ENCODE data around the gene ANKFN1.

Gene ANKFN1

GRCh38 chr17:56177361-56177760 lies 24.1 kb downstream of the ANKFN1 start:
- DNase-seq (ENCODE audit: low read depth): no peak

- DNase-seq (ENCODE audit: low read depth): no peak
Measured at GRCh38 chr17:56178203-56178602, 24.9 kb downstream of the ANKFN1 start.

GRCh38 chr17:56182081-56182480 lies 28.8 kb downstream of the ANKFN1 start:
- DNase-seq (ENCODE audit: low read depth): no peak

- no peak for DNase-seq (ENCODE audit: low read depth)
Measured at GRCh38 chr17:56184650-56185049, 31.4 kb downstream of the ANKFN1 start.

- no peak for DNase-seq (ENCODE audit: low read depth)
Measured at GRCh38 chr17:56185491-56186221, 32.4 kb downstream of the ANKFN1 start.

- no peak for DNase-seq (ENCODE audit: low read depth)
Measured at GRCh38 chr17:56186222-56186786, 33.0 kb downstream of the ANKFN1 start.

- no peak for DNase-seq (ENCODE audit: low read depth)
Measured at GRCh38 chr17:56203430-56203829, 50.2 kb downstream of the ANKFN1 start.

GRCh38 chr17:56206351-56206750 lies 53.1 kb downstream of the ANKFN1 start:
- DNase-seq (ENCODE audit: low read depth): no peak

- no peak for DNase-seq (ENCODE audit: low read depth)
Measured at GRCh38 chr17:56213031-56213430, 59.8 kb downstream of the ANKFN1 start.

GRCh38 chr17:56217921-56218320 lies 64.6 kb downstream of the ANKFN1 start:
- no peak for DNase-seq (ENCODE audit: low read depth)

- no peak for DNase-seq (ENCODE audit: low read depth)
Measured at GRCh38 chr17:56222255-56222654, 69.0 kb downstream of the ANKFN1 start.

GRCh38 chr17:56230660-56231059 lies 77.4 kb downstream of the ANKFN1 start:
- no peak for DNase-seq (ENCODE audit: low read depth)

- no peak for DNase-seq (ENCODE audit: low read depth)
Measured at GRCh38 chr17:56231252-56231651, 78.0 kb downstream of the ANKFN1 start.

GRCh38 chr17:56231693-56232092 lies 78.4 kb downstream of the ANKFN1 start:
- no peak for DNase-seq (ENCODE audit: low read depth)

GRCh38 chr17:56244268-56244890 lies 91.1 kb downstream of the ANKFN1 start:
- DNase-seq (ENCODE audit: low read depth): no peak

- no peak for DNase-seq (ENCODE audit: low read depth)
Measured at GRCh38 chr17:56247816-56248215, 94.5 kb downstream of the ANKFN1 start.

GRCh38 chr17:56257075-56257474 lies 103.8 kb downstream of the ANKFN1 start:
- no peak for DNase-seq (ENCODE audit: low read depth)

- DNase-seq (ENCODE audit: low read depth): no peak
Measured at GRCh38 chr17:56260376-56261002, 107.2 kb downstream of the ANKFN1 start.

- no peak for DNase-seq (ENCODE audit: low read depth)
Measured at GRCh38 chr17:56262803-56263202, 109.5 kb downstream of the ANKFN1 start.

- DNase-seq (ENCODE audit: low read depth): no peak
Measured at GRCh38 chr17:56269556-56270389, 116.5 kb downstream of the ANKFN1 start.

GRCh38 chr17:56274491-56274890 lies 121.2 kb downstream of the ANKFN1 start:
- no peak for DNase-seq (ENCODE audit: low read depth)

GRCh38 chr17:56284482-56284881 lies 131.2 kb downstream of the ANKFN1 start:
- DNase-seq (ENCODE audit: low read depth): no peak
